Fibroblast of pulmonary artery (primary cell): Measurements from ENCODE around the gene CPVL.

Experiments used
- DNase-seq: peaks from one replicate; pipeline ENCODE4 v3.0.0-alpha.2; 2010; ENCODE audit warnings: low read depth
- H3K4me3 ChIP-seq: replicated peaks from 2 replicates; pipeline ENCODE4 v1.5.1; 2011; ENCODE audit warnings: low read depth, mild to moderate bottlenecking, control low read depth, low read length, moderate library complexity
- CTCF ChIP-seq: IDR thresholded peaks from 2 replicates; pipeline ENCODE4 v1.5.1; 2011; ENCODE audit warnings: mild to moderate bottlenecking, control low read depth, low read length, inconsistent platforms; ENCODE audit errors: missing control alignments

Gene CPVL

GRCh38 chr7:29109358-29109757 is 37.0 kb downstream of the CPVL start:
- TF ChIP-seq CTCF: no peak
- no peak for DNase-seq
- H3K4me3 ChIP-seq: no peak overlapping the region

- no peak for DNase-seq
- H3K4me3 ChIP-seq: no peak overlapping the region
- TF ChIP-seq CTCF: no peak
Measured at GRCh38 chr7:29107056-29107455, 39.3 kb downstream of the CPVL start.

- no peak for DNase-seq
Measured at GRCh38 chr7:29106669-29106988, 39.7 kb downstream of the CPVL start.

GRCh38 chr7:29105752-29106668 is 40.3 kb downstream of the CPVL start:
- peak; percentile 97 for TF ChIP-seq CTCF
- peak; percentile 82 for DNase-seq
- no peak overlapping the region for H3K4me3 ChIP-seq

More at GRCh38 chr7:29106669-29106988, 39.7 kb downstream of the CPVL start:
- H3K4me3 ChIP-seq: no peak overlapping the region
- no peak for TF ChIP-seq CTCF

- TF ChIP-seq CTCF: no peak
- H3K4me3 ChIP-seq: no peak overlapping the region
- DNase-seq: no peak
Measured at GRCh38 chr7:29105191-29105590, 41.1 kb downstream of the CPVL start.

GRCh38 chr7:29102558-29103151 is 43.7 kb downstream of the CPVL start:
- H3K4me3 ChIP-seq: no peak overlapping the region
- peak; percentile 82 for DNase-seq
- peak; percentile 80 for TF ChIP-seq CTCF
